Erythroblast (primary cell): ENCODE data around the gene KIRREL3.

Experiments used
- GATA1 ChIP-seq: IDR thresholded peaks from 2 replicates; pipeline ENCODE4 v1.6.1; 2011; ENCODE audit warnings: low read depth, mild to moderate bottlenecking, control low read depth, low read length, moderate library complexity
- POLR2A ChIP-seq: IDR thresholded peaks from 2 replicates; pipeline ENCODE4 v1.6.1; 2011; ENCODE audit warnings: mild to moderate bottlenecking, low read length

- TF ChIP-seq POLR2A (no peak), GATA1 (no peak)
Observed at GRCh38 chr11:126816645-126817044, 183.9 kb downstream of the KIRREL3 start.
